ENCODE measurements around the gene GPR156. TPM values are rescaled to one million over a fixed set of nuclear protein-coding genes. Genes with fewer than 3 reads are reported as not detected.

Gene GPR156
- total and polyA plus RNA-seq, 2 donors (not counting 3 experiments of a cell fraction or from before 2014, with no cell fraction given), result 0.14 to 0.27 TPM

- Histone ChIP-seq H3K36me3 (ENCODE audit: control insufficient read depth in 2 of 2, extremely low read depth in 1 of 2, insufficient read depth in 2 of 2, low read length in 2 of 2) (no peaks in the 10 kb centered on the region), H3K27ac (ENCODE audit: insufficient read depth, low read depth, low read length) (no peak overlapping the region), H3K9me1 (replicated peaks; ENCODE audit: control insufficient read depth, extremely low read depth, insufficient read depth, low read length) (no peaks in the 10 kb centered on the region), H3K27me3 (ENCODE audit: control insufficient read depth in 2 of 2, insufficient read depth in 2 of 2, low read length in 2 of 2) (peaks cover 7 to 10% of the 10 kb centered on the region in 2 experiments), H3K4me3 (replicated peaks in 1 of 3; ENCODE audit: insufficient read depth in 1 of 3, low read depth in 1 of 3, low read length in 3 of 3) (no peak overlapping the region), H3K9ac (replicated peaks; ENCODE audit: extremely low read depth, insufficient read depth, low read length) (no peak overlapping the region), H2AFZ (ENCODE audit: low read depth, low read length) (no peak overlapping the region), H3K79me2 (ENCODE audit: control insufficient read depth, insufficient read depth, low read length) (no peaks in the 10 kb centered on the region), H4K20me1 (replicated peaks; ENCODE audit: control insufficient read depth, extremely low read depth, insufficient read depth, low read length) (no peaks in the 10 kb centered on the region), H3K4me2 (ENCODE audit: insufficient read depth, low read length) (no peak overlapping the region), H3K4me1 (ENCODE audit: control insufficient read depth, extremely low read depth, insufficient read depth, low read length) (no peaks in the 10 kb centered on the region), H3K9me3 (replicated peaks; ENCODE audit: control insufficient read depth, insufficient read depth, low read length) (no peaks in the 10 kb centered on the region)
- intact Hi-C loops (cut with micrococcal nuclease), result no loop called here
- no TSS peak for BruUV-seq (replicated peaks)
- DNase-seq (ENCODE audit: low read depth, low spot score), result no peak
- dilution Hi-C loops (cut with MboI; ENCODE audit: extremely low pct_ligation_motif_present, low sequenced_read_pairs), result no loop called here
- FAIRE-seq, result no peak
- TF ChIP-seq GATA2 (IDR thresholded peaks at IDR 0.05; ENCODE audit: insufficient read depth, insufficient read length, low read depth, low read length) (no peak), CTCF (IDR thresholded peaks at IDR 0.05; ENCODE audit: extremely low read depth in 1 of 2, insufficient read depth in 1 of 2, low read depth in 1 of 2, low read length in 2 of 2) (no peak), MAX (IDR thresholded peaks at IDR 0.05; ENCODE audit: insufficient read depth, insufficient read length) (no peak)
- CTCF ChIA-PET, result interaction anchor here (0.8 kb wide), 1 partner anchor 30 kb away, joined by 3 read pairs; no protein-coding TSS in a partner anchor
- POLR2A ChIA-PET, result no interaction called here
These were observed 10.3 kb downstream of the GPR156 start for GRCh38 chr3:120274739-120275167.

GRCh38 chr3:120272286-120272685 lies 12.7 kb downstream of the GPR156 start:
- dilution Hi-C loops (cut with MboI; ENCODE audit: extremely low pct_ligation_motif_present, low sequenced_read_pairs), result no loop called here
- Histone ChIP-seq H3K4me2 (ENCODE audit: insufficient read depth, low read length) (no peak overlapping the region), H3K9me3 (replicated peaks; ENCODE audit: control insufficient read depth, insufficient read depth, low read length) (no peaks in the 10 kb centered on the region), H3K4me3 (replicated peaks in 1 of 3; ENCODE audit: insufficient read depth in 1 of 3, low read depth in 1 of 3, low read length in 3 of 3) (no peak overlapping the region), H2AFZ (ENCODE audit: low read depth, low read length) (no peak overlapping the region), H3K36me3 (ENCODE audit: control insufficient read depth in 2 of 2, extremely low read depth in 1 of 2, insufficient read depth in 2 of 2, low read length in 2 of 2) (no peaks in the 10 kb centered on the region), H3K9ac (replicated peaks; ENCODE audit: extremely low read depth, insufficient read depth, low read length) (no peak overlapping the region), H3K27ac (ENCODE audit: insufficient read depth, low read depth, low read length) (no peak overlapping the region), H3K27me3 (ENCODE audit: control insufficient read depth in 2 of 2, insufficient read depth in 2 of 2, low read length in 2 of 2) (peaks cover 7 to 10% of the 10 kb centered on the region in 2 experiments), H3K9me1 (replicated peaks; ENCODE audit: control insufficient read depth, extremely low read depth, insufficient read depth, low read length) (no peaks in the 10 kb centered on the region), H3K4me1 (ENCODE audit: control insufficient read depth, extremely low read depth, insufficient read depth, low read length) (no peaks in the 10 kb centered on the region), H4K20me1 (replicated peaks; ENCODE audit: control insufficient read depth, extremely low read depth, insufficient read depth, low read length) (no peaks in the 10 kb centered on the region), H3K79me2 (ENCODE audit: control insufficient read depth, insufficient read depth, low read length) (no peaks in the 10 kb centered on the region)
- no peak for TF ChIP-seq POLR2A (IDR thresholded peaks at IDR 0.05; ENCODE audit: low read depth, low read length)
- no peak for TF ChIP-seq CTCF (IDR thresholded peaks at IDR 0.05; ENCODE audit: extremely low read depth in 1 of 2, insufficient read depth in 1 of 2, low read depth in 1 of 2, low read length in 2 of 2)
- no peak for TF ChIP-seq GATA2 (IDR thresholded peaks at IDR 0.05; ENCODE audit: insufficient read depth, insufficient read length, low read depth, low read length)
- no peak for TF ChIP-seq POLR2AphosphoS5 (IDR thresholded peaks at IDR 0.05; ENCODE audit: insufficient read depth, low read depth, low read length)
- TF ChIP-seq MYC (IDR thresholded peaks at IDR 0.05; ENCODE audit: low read depth, low read length), result no peak
- TF ChIP-seq MAX (IDR thresholded peaks at IDR 0.05; ENCODE audit: insufficient read depth, insufficient read length), result no peak
- TF ChIP-seq JUN (IDR thresholded peaks at IDR 0.05; ENCODE audit: borderline replicate concordance, insufficient read depth, insufficient read length, low read depth), result no peak
- TF ChIP-seq EZH2 (IDR thresholded peaks at IDR 0.05; ENCODE audit: borderline replicate concordance, low read depth, low read length, severe bottlenecking), result no peak
- TF ChIP-seq FOS (IDR thresholded peaks at IDR 0.05; ENCODE audit: borderline replicate concordance, insufficient read depth, low read length), result no peak
- intact Hi-C loops (cut with micrococcal nuclease), result no loop called here
- FAIRE-seq (no peak), DNase-seq (ENCODE audit: low read depth, low spot score) (no peak)
- BruUV-seq (replicated peaks), result no TSS peak
- ChIA-PET CTCF (interaction anchor here (0.8 to 1.3 kb wide), 3 partner anchors 11 to 264 kb away, joined by 3 to 4 read pairs (median 3); no protein-coding TSS in a partner anchor), POLR2A (no interaction called here)

All from endothelial cell of umbilical vein (primary cell).